DND-41 (cell line): Measurements from ENCODE around the gene SYNPO.

Experiments used
- ATAC-seq: fragments of 200-7000 bp; cut with Tn5 transposase; 3 replicates; pipeline ENCODE4 v1.9.1; 2021; ENCODE audit warnings: low read depth; ENCODE audit not compliant: insufficient read depth
- DNase-seq: peaks from one replicate; pipeline ENCODE4 v3.0.0-alpha.2; 2020
- H2AFZ ChIP-seq: 2 replicates; pipeline ENCODE4 v1.6.0; 2012; ENCODE audit warnings: low read depth, low read length
- H3K27ac ChIP-seq: 2 replicates; pipeline ENCODE4 v1.5.1; 2012; ENCODE audit warnings: low read length, inconsistent platforms
- H3K27me3 ChIP-seq: fragments of 200-600 bp; sonication (generic); 2 replicates; pipeline ENCODE4 v1.6.0; 2012; ENCODE audit warnings: low read length, mild to moderate bottlenecking, inconsistent platforms; ENCODE audit not compliant: insufficient read depth, poor library complexity
- H3K36me3 ChIP-seq: 2 replicates; pipeline ENCODE4 v1.5.1; 2012; ENCODE audit warnings: low read length, inconsistent platforms; ENCODE audit not compliant: insufficient read depth
- H3K4me1 ChIP-seq: 2 replicates; pipeline ENCODE4 v1.5.1; 2012; ENCODE audit warnings: mild to moderate bottlenecking, low read length; ENCODE audit not compliant: insufficient read depth
- H3K4me2 ChIP-seq: 2 replicates; pipeline ENCODE4 v1.6.0; 2012; ENCODE audit warnings: mild to moderate bottlenecking, moderate library complexity, low read length, inconsistent platforms; ENCODE audit not compliant: insufficient read depth
- H3K4me3 ChIP-seq, 2 experiments: fragments of 200-600 bp in 1 of 2; shearing (Covaris generic) in 1 of 2; 2 replicates each; pipeline ENCODE4 v1.5.1; 2012 to 2016; ENCODE audit warnings: inconsistent platforms in 2 of 2, low read length in 2 of 2, mild to moderate bottlenecking in 2 of 2, low read depth in 1 of 2, moderate library complexity in 1 of 2
- H3K79me2 ChIP-seq: 2 replicates; pipeline ENCODE4 v1.6.0; 2012; ENCODE audit warnings: low read length, inconsistent platforms; ENCODE audit not compliant: insufficient read depth
- H3K9ac ChIP-seq: 2 replicates; pipeline ENCODE4 v1.6.0; 2012; ENCODE audit warnings: low read depth, mild to moderate bottlenecking, inconsistent platforms, low read length, moderate library complexity
- H3K9me3 ChIP-seq: 2 replicates; pipeline ENCODE4 v1.5.1; 2012; ENCODE audit warnings: low read length, moderate library complexity, mild to moderate bottlenecking, inconsistent platforms; ENCODE audit not compliant: insufficient read depth, severe bottlenecking
- H4K20me1 ChIP-seq: 2 replicates; pipeline ENCODE4 v1.6.0; 2012; ENCODE audit warnings: low read length; ENCODE audit not compliant: insufficient read depth
- EZH2 ChIP-seq: IDR thresholded peaks from 3 replicates; pipeline ENCODE4 v1.6.1; 2012; ENCODE audit warnings: borderline replicate concordance, low read depth, mild to moderate bottlenecking, moderate library complexity, low read length, inconsistent platforms; ENCODE audit not compliant: severe bottlenecking
- TF ChIP-seq, protein P1 (sequence below): IDR thresholded peaks from 2 replicates; pipeline ENCODE4 v1.5.1; 2012; ENCODE audit warnings: borderline replicate concordance, low read length, moderate library complexity, mild to moderate bottlenecking; ENCODE audit not compliant: poor library complexity, severe bottlenecking; ENCODE audit errors: extremely low read depth

Gene SYNPO

GRCh38 chr5:150650021-150651006, 9.9 kb downstream of the SYNPO start:
- TF ChIP-seq, protein P1, sequence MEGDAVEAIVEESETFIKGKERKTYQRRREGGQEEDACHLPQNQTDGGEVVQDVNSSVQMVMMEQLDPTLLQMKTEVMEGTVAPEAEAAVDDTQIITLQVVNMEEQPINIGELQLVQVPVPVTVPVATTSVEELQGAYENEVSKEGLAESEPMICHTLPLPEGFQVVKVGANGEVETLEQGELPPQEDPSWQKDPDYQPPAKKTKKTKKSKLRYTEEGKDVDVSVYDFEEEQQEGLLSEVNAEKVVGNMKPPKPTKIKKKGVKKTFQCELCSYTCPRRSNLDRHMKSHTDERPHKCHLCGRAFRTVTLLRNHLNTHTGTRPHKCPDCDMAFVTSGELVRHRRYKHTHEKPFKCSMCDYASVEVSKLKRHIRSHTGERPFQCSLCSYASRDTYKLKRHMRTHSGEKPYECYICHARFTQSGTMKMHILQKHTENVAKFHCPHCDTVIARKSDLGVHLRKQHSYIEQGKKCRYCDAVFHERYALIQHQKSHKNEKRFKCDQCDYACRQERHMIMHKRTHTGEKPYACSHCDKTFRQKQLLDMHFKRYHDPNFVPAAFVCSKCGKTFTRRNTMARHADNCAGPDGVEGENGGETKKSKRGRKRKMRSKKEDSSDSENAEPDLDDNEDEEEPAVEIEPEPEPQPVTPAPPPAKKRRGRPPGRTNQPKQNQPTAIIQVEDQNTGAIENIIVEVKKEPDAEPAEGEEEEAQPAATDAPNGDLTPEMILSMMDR, result no peak
- no peak for TF ChIP-seq EZH2
- H3K36me3 ChIP-seq, result no peaks in the 10 kb centered on the region
- no peaks in the 10 kb centered on the region for H4K20me1 ChIP-seq
- no peak overlapping the region for H3K4me2 ChIP-seq
- peaks cover 2% of the 10 kb centered on the region; the same call in 1 of the 2 replicates for H3K4me1 ChIP-seq
- ATAC-seq (no peak), DNase-seq (no peak)
- H3K9me3 ChIP-seq, result no peaks in the 10 kb centered on the region
- H2AFZ ChIP-seq, result no peak overlapping the region
- no peak overlapping the region for H3K27ac ChIP-seq
- H3K27me3 ChIP-seq, result peaks cover 4% of the 10 kb centered on the region
- no peak overlapping the region for H3K4me3 ChIP-seq
- H3K79me2 ChIP-seq, result no peaks in the 10 kb centered on the region
- H3K9ac ChIP-seq, result no peak overlapping the region

DNA sequence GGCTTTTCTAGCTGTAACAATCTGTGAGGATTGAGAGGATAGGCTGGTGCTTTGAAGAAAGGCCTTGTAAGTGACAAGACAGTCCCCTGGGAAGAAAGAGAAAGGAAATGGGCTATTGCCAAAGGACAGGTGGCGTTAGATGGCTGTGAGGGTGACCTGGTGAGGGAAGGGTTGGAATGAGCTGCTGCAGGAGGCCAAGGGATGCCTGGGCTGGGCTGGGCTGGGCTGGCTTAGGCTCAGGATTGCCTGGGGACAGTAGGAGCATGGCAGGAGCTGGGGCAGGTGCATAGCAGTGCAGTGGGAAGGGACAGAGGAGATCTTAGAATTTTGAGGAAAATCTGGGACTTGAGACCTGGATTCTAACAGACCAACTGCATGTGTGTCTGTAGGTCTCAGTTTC, 10.9 kb downstream of the SYNPO start:
- TF ChIP-seq EZH2, result no peak
- TF ChIP-seq, protein P1, result no peak
- no peaks in the 10 kb centered on the region for H3K9me3 ChIP-seq
- ATAC-seq, result no peak
- H2AFZ ChIP-seq, result no peak overlapping the region
- H3K9ac ChIP-seq, result no peak overlapping the region
- H3K27me3 ChIP-seq, result no peaks in the 10 kb centered on the region
- H3K4me3 ChIP-seq, result no peak overlapping the region
- H4K20me1 ChIP-seq, result no peaks in the 10 kb centered on the region
- H3K36me3 ChIP-seq, result no peaks in the 10 kb centered on the region
- no peak overlapping the region for H3K4me2 ChIP-seq
- H3K4me1 ChIP-seq, result peaks cover 13% of the 10 kb centered on the region
- no peak for DNase-seq
- H3K79me2 ChIP-seq, result no peaks in the 10 kb centered on the region
- H3K27ac ChIP-seq, result no peak overlapping the region

GRCh38 chr5:150651924-150652671, 11.6 kb downstream of the SYNPO start:
- TF ChIP-seq, protein P1, result no peak
- no peak for TF ChIP-seq EZH2
- no peaks in the 10 kb centered on the region for H3K27me3 ChIP-seq
- no peaks in the 10 kb centered on the region for H3K9me3 ChIP-seq
- no peak overlapping the region for H3K4me3 ChIP-seq
- no peaks in the 10 kb centered on the region for H3K79me2 ChIP-seq
- peaks cover 18% of the 10 kb centered on the region for H3K4me1 ChIP-seq
- ATAC-seq, result no peak
- no peak overlapping the region for H3K27ac ChIP-seq
- H3K36me3 ChIP-seq, result no peaks in the 10 kb centered on the region
- no peak overlapping the region for H3K9ac ChIP-seq
- no peaks in the 10 kb centered on the region for H4K20me1 ChIP-seq
- no peak overlapping the region for H2AFZ ChIP-seq
- no peak for DNase-seq
- H3K4me2 ChIP-seq, result no peak overlapping the region
